ENCODE measurements around the gene TMEM154.

TMEM154 gene

GRCh38 chr4:152628128-152628527 is 51.7 kb downstream of the TMEM154 start:
- no peaks in the 10 kb centered on the region for H3K9me3 ChIP-seq (ENCODE audit: control insufficient read depth, insufficient read depth, low read length)
- no peak overlapping the region for H3K4me3 ChIP-seq (ENCODE audit: low read depth, low read length)
- no peaks in the 10 kb centered on the region for H3K4me1 ChIP-seq (ENCODE audit: control insufficient read depth, insufficient read depth, low read length)
- no peak overlapping the region for H3K27ac ChIP-seq (ENCODE audit: low read depth, low read length)
- no peaks in the 10 kb centered on the region for H3K36me3 ChIP-seq (ENCODE audit: control insufficient read depth, insufficient read depth, low read length)
- H3K27me3 ChIP-seq (ENCODE audit: control insufficient read depth, insufficient read depth, low read length): no peaks in the 10 kb centered on the region
- no peak overlapping the region for H3K9ac ChIP-seq (ENCODE audit: low read depth, low read length)

GRCh38 chr4:152626790-152627189 is 53.0 kb downstream of the TMEM154 start:
- Histone ChIP-seq H3K4me3 (ENCODE audit: low read depth, low read length) (no peak overlapping the region), H3K27me3 (ENCODE audit: control insufficient read depth, insufficient read depth, low read length) (no peaks in the 10 kb centered on the region), H3K36me3 (ENCODE audit: control insufficient read depth, insufficient read depth, low read length) (no peaks in the 10 kb centered on the region), H3K9ac (ENCODE audit: low read depth, low read length) (no peak overlapping the region), H3K27ac (ENCODE audit: low read depth, low read length) (no peak overlapping the region), H3K9me3 (ENCODE audit: control insufficient read depth, insufficient read depth, low read length) (no peaks in the 10 kb centered on the region), H3K4me1 (ENCODE audit: control insufficient read depth, insufficient read depth, low read length) (no peaks in the 10 kb centered on the region)

DNA sequence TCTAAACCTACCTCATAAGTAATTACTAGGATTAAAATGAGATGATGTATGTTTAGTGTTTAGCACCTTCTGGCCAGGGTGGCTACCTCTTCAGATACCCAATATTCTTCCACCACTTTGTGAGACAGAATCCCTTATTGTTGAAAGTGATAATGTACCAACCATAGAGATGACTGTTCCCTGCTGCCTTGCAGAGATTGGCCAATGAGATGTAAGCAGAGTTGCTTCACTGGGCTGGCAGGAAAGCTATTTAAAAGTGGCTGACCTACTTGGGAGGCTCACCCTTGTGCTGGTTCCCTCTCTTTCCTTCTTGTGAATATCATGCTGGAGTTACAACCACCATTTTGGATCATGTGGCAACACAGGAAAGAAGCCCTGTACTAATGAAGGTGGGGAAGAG is 58.9 kb downstream of the TMEM154 start:
- Histone ChIP-seq H3K4me3 (ENCODE audit: low read depth, low read length) (no peak overlapping the region), H3K4me1 (ENCODE audit: control insufficient read depth, insufficient read depth, low read length) (no peaks in the 10 kb centered on the region), H3K9me3 (ENCODE audit: control insufficient read depth, insufficient read depth, low read length) (no peaks in the 10 kb centered on the region), H3K36me3 (ENCODE audit: control insufficient read depth, insufficient read depth, low read length) (no peaks in the 10 kb centered on the region), H3K27ac (ENCODE audit: low read depth, low read length) (no peak overlapping the region), H3K9ac (ENCODE audit: low read depth, low read length) (no peak overlapping the region), H3K27me3 (ENCODE audit: control insufficient read depth, insufficient read depth, low read length) (no peaks in the 10 kb centered on the region)

DNA sequence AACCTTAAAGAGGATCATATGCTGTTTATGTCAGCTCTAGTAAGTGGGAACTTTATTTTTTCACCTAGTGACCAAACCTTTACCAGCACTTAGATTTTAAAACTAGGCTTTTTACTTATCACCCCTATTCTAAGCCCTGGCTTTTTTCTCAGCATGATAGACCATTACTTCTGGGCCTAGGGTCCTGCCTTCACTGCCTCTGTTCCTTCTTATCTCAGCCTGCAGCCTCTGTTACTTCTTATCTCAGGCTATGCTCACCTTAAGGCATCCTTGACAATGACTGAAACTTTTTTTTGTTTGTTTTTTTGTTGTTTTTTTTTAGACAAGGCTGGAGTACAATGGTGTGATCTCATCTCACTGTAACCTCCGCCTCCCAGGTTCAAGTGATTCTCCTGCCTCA is 59.6 kb downstream of the TMEM154 start:
- Histone ChIP-seq H3K36me3 (ENCODE audit: control insufficient read depth, insufficient read depth, low read length) (no peaks in the 10 kb centered on the region), H3K9me3 (ENCODE audit: control insufficient read depth, insufficient read depth, low read length) (no peaks in the 10 kb centered on the region), H3K9ac (ENCODE audit: low read depth, low read length) (no peak overlapping the region), H3K4me3 (ENCODE audit: low read depth, low read length) (no peak overlapping the region), H3K27ac (ENCODE audit: low read depth, low read length) (no peak overlapping the region), H3K4me1 (ENCODE audit: control insufficient read depth, insufficient read depth, low read length) (no peaks in the 10 kb centered on the region), H3K27me3 (ENCODE audit: control insufficient read depth, insufficient read depth, low read length) (no peaks in the 10 kb centered on the region)

DNA sequence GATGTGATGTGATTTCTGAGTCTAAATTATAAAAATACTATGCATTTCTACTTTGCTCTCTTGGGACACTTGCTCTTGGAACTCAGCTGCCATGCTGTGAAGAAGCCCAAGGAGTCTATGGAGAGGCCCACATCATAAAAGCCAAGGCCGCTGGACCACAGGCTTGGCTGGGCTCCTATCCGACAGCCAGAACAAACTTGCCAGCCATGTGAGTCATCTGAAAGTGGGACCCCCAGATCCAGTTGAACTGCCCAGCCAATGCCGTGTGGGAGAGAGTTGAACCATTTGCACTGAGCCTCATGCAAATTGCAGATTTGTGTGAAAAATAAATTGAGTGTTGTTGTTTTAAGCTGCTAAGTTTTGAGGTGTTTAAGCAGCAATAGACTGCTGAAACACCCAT is 60.2 kb downstream of the TMEM154 start:
- no peaks in the 10 kb centered on the region for H3K4me1 ChIP-seq (ENCODE audit: control insufficient read depth, insufficient read depth, low read length)
- no peak overlapping the region for H3K27ac ChIP-seq (ENCODE audit: low read depth, low read length)
- no peaks in the 10 kb centered on the region for H3K36me3 ChIP-seq (ENCODE audit: control insufficient read depth, insufficient read depth, low read length)
- H3K9ac ChIP-seq (ENCODE audit: low read depth, low read length): no peak overlapping the region
- H3K9me3 ChIP-seq (ENCODE audit: control insufficient read depth, insufficient read depth, low read length): no peaks in the 10 kb centered on the region
- H3K27me3 ChIP-seq (ENCODE audit: control insufficient read depth, insufficient read depth, low read length): no peaks in the 10 kb centered on the region
- H3K4me3 ChIP-seq (ENCODE audit: low read depth, low read length): no peak overlapping the region

- H3K9me3 ChIP-seq (ENCODE audit: control insufficient read depth, insufficient read depth, low read length): no peaks in the 10 kb centered on the region
- H3K4me1 ChIP-seq (ENCODE audit: control insufficient read depth, insufficient read depth, low read length): no peaks in the 10 kb centered on the region
- no peak overlapping the region for H3K9ac ChIP-seq (ENCODE audit: low read depth, low read length)
These were observed 60.8 kb downstream of the TMEM154 start for GRCh38 chr4:152618971-152619370.

GRCh38 chr4:152616804-152617203 is 63.0 kb downstream of the TMEM154 start:
- Histone ChIP-seq H3K4me1 (ENCODE audit: control insufficient read depth, insufficient read depth, low read length) (no peaks in the 10 kb centered on the region), H3K36me3 (ENCODE audit: control insufficient read depth, insufficient read depth, low read length) (no peaks in the 10 kb centered on the region), H3K27me3 (ENCODE audit: control insufficient read depth, insufficient read depth, low read length) (no peaks in the 10 kb centered on the region), H3K27ac (ENCODE audit: low read depth, low read length) (no peak overlapping the region), H3K4me3 (ENCODE audit: low read depth, low read length) (no peak overlapping the region), H3K9ac (ENCODE audit: low read depth, low read length) (no peak overlapping the region), H3K9me3 (ENCODE audit: control insufficient read depth, insufficient read depth, low read length) (no peaks in the 10 kb centered on the region)

More at GRCh38 chr4:152618971-152619370, 60.8 kb downstream of the TMEM154 start:
- no peak overlapping the region for H3K4me3 ChIP-seq (ENCODE audit: low read depth, low read length)
- no peaks in the 10 kb centered on the region for H3K27me3 ChIP-seq (ENCODE audit: control insufficient read depth, insufficient read depth, low read length)
- no peak overlapping the region for H3K27ac ChIP-seq (ENCODE audit: low read depth, low read length)
- no peaks in the 10 kb centered on the region for H3K36me3 ChIP-seq (ENCODE audit: control insufficient read depth, insufficient read depth, low read length)

DNA sequence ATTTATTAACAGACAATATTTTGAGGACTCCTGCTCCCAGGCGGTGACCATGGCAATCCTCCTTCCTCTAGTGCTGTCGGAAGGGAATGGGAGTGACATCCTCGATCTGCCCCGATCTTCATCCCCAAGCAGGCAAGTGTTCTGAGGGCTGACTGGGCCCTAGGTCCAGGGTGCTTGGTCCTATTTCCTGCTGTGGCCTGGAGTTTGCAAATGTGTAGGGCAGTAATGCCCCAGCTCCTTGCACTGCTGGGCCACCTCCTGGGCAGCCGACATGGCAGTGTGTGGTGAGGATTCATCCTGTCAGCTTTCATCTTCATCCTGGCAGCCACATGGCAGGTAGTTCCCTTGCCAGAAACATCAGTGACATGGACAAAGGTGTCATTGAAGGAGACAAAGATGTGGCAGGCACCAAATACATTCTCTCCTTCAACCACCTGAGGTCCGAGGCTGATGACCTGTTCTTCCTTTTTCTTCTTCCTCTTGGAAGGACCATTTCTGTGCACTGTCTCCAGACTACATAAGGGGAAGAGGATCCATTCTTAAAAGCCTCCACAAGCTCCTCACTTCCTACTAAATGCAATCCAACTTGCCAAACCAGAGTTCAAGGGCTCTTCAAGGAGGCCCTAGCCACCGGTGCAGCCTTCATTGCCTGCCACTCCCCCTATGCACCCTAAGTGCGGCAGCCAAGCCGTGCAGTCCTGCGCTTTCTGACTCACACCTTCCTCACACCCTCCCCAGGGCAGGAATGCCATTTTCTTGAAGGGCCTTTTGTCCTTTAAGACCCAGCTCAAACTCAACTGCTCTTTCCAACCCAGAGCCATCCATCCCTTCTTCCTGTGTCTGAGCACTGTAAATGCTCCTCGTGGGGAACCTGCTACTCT is 65.7 kb downstream of the TMEM154 start:
- Histone ChIP-seq H3K9me3 (ENCODE audit: control insufficient read depth, insufficient read depth, low read length) (no peaks in the 10 kb centered on the region), H3K36me3 (ENCODE audit: control insufficient read depth, insufficient read depth, low read length) (no peaks in the 10 kb centered on the region), H3K4me1 (ENCODE audit: control insufficient read depth, insufficient read depth, low read length) (peaks cover 9% of the 10 kb centered on the region), H3K27me3 (ENCODE audit: control insufficient read depth, insufficient read depth, low read length) (no peaks in the 10 kb centered on the region), H3K4me3 (ENCODE audit: low read depth, low read length) (no peak overlapping the region), H3K27ac (ENCODE audit: low read depth, low read length) (no peak overlapping the region), H3K9ac (ENCODE audit: low read depth, low read length) (no peak overlapping the region)

DNA sequence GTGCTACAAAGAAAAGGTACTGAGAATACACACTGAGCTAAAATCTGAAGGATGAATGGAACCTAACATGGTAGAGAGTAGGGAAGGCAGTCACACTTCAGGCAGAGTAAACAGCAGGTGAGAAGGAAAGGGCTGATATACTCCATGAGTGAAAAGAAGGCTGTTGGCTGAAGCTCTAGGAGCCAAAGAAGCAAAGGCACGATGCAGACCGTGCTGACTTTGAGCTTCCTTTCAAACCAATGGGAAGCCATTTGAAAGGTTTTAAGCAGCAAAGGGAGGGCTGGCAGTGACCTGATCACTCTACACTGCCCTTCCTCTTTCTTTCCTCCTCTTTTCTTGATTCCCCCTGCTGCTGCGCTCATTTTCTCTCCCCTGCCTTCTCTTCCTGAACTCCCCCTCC is 66.4 kb downstream of the TMEM154 start:
- H3K27ac ChIP-seq (ENCODE audit: low read depth, low read length): no peak overlapping the region
- no peak overlapping the region for H3K4me3 ChIP-seq (ENCODE audit: low read depth, low read length)
- H3K36me3 ChIP-seq (ENCODE audit: control insufficient read depth, insufficient read depth, low read length): no peaks in the 10 kb centered on the region
- H3K9me3 ChIP-seq (ENCODE audit: control insufficient read depth, insufficient read depth, low read length): no peaks in the 10 kb centered on the region
- H3K9ac ChIP-seq (ENCODE audit: low read depth, low read length): no peak overlapping the region
- H3K4me1 ChIP-seq (ENCODE audit: control insufficient read depth, insufficient read depth, low read length): peaks cover 9% of the 10 kb centered on the region
- no peaks in the 10 kb centered on the region for H3K27me3 ChIP-seq (ENCODE audit: control insufficient read depth, insufficient read depth, low read length)

DNA sequence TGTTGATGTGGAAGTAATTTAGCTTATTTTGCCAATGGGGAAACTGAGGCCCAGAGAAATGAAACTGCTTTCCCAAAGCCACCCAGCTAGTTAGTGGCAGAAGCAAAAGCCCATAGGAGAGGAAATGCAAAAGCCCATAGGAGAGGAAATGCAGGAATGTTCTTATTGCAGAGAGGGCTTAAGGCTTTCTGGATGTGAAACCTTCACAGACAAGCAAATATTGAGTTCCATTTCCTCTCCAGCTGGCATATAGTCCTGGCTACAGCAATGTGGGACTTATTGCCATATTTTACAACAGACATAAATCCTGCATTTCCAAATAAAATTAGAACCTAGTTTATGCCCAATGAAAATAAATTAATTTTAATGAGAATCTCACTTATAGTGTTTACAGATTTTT is 69.7 kb downstream of the TMEM154 start:
- Histone ChIP-seq H3K36me3 (ENCODE audit: control insufficient read depth, insufficient read depth, low read length) (no peaks in the 10 kb centered on the region), H3K27me3 (ENCODE audit: control insufficient read depth, insufficient read depth, low read length) (no peaks in the 10 kb centered on the region), H3K9me3 (ENCODE audit: control insufficient read depth, insufficient read depth, low read length) (no peaks in the 10 kb centered on the region), H3K9ac (ENCODE audit: low read depth, low read length) (no peak overlapping the region), H3K4me3 (ENCODE audit: low read depth, low read length) (no peak overlapping the region), H3K4me1 (ENCODE audit: control insufficient read depth, insufficient read depth, low read length) (peaks cover 27% of the 10 kb centered on the region), H3K27ac (ENCODE audit: low read depth, low read length) (no peak overlapping the region)

DNA sequence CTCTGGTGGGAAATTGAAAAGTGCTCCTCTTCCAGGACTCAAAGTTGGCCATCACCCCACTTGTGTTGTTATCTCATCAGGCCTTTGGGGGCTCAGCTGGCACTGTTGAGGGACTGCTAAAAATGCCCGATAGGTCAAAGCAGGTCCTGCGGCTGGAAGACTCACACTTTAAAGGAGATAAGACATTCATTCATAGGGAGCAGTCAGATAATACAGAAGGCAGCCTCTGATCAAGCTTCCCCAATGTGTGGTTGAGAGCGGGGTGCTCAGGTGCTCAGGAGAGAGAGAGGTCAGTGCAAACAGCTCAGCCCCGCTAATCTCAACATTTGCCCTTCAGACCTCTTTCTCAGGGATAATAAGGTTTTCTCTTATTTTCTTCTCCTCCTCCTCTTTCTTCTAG is 70.3 kb downstream of the TMEM154 start:
- H3K36me3 ChIP-seq (ENCODE audit: control insufficient read depth, insufficient read depth, low read length): no peaks in the 10 kb centered on the region
- no peak overlapping the region for H3K9ac ChIP-seq (ENCODE audit: low read depth, low read length)
- no peaks in the 10 kb centered on the region for H3K27me3 ChIP-seq (ENCODE audit: control insufficient read depth, insufficient read depth, low read length)
- no peak overlapping the region for H3K27ac ChIP-seq (ENCODE audit: low read depth, low read length)
- no peak overlapping the region for H3K4me3 ChIP-seq (ENCODE audit: low read depth, low read length)
- H3K4me1 ChIP-seq (ENCODE audit: control insufficient read depth, insufficient read depth, low read length): peaks cover 33% of the 10 kb centered on the region
- H3K9me3 ChIP-seq (ENCODE audit: control insufficient read depth, insufficient read depth, low read length): no peaks in the 10 kb centered on the region; the same call in 1 of the 2 replicates
